ENCODE data around the gene CCDC174.
A peak's percentile ranks its signal among the peaks of the same experiment; 100 is the strongest.

CCDC174 gene

GRCh38 chr3:14633417-14633816 lies 18.1 kb upstream of the CCDC174 start:
- ATAC-seq (replicated peaks) (no peak), DNase-seq (no peak)
- H3K27ac Mint-ChIP-seq: no peak overlapping the region
- H3K4me1 Mint-ChIP-seq: no peaks in the 10 kb centered on the region
- H3K36me3 Mint-ChIP-seq: no peaks in the 10 kb centered on the region
- no peak overlapping the region for H3K4me3 Mint-ChIP-seq
- H3K27me3 Mint-ChIP-seq: peaks cover 46 to 70% of the 10 kb centered on the region in 2 donors
- H3K9me3 Mint-ChIP-seq: peaks cover 0 to 4% of the 10 kb centered on the region in 2 donors

GRCh38 chr3:14633819-14634424 lies 17.6 kb upstream of the CCDC174 start:
- H3K4me1 Mint-ChIP-seq: no peaks in the 10 kb centered on the region
- DNase-seq: peak; percentile 18
- H3K4me3 Mint-ChIP-seq: no peak overlapping the region
- no peaks in the 10 kb centered on the region for H3K9me3 Mint-ChIP-seq
- peaks cover 46 to 70% of the 10 kb centered on the region in 2 donors for H3K27me3 Mint-ChIP-seq
- H3K27ac Mint-ChIP-seq: no peak overlapping the region
- no peaks in the 10 kb centered on the region for H3K36me3 Mint-ChIP-seq
- ATAC-seq (replicated peaks): peak; percentile 78 to 83

DNA sequence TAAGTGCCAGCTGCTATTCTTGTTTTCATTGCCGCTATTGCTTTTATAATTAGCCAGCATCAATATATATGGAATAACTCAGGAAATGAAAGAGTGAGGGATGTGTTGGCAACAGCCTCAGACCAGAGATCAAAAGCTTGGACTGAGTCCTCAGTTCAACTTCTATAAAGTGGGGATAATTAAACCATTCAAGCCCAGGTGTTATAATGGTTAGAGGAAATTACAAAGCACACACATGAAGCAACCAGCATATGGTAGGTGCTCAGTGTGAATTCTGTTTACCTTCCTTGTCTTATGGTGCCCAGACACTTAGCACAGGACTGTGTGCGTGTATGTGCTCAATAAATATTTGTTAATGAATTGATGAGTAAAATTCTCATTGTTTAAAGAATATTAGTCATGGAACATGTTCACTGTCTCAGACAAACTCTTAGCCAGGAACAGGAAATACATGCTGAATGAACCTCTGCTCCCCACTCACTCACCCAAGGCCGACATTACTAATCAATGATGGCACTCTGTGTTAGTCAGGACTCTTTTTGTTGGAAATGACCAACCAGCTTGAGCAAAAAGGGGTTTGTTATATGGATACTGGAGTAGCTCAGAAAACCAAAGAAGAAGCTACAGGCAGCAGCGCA lies 16.7 kb upstream of the CCDC174 start:
- H3K4me1 Mint-ChIP-seq: no peaks in the 10 kb centered on the region
- H3K4me3 Mint-ChIP-seq: no peak overlapping the region
- H3K27ac Mint-ChIP-seq: no peak overlapping the region
- no peaks in the 10 kb centered on the region for H3K36me3 Mint-ChIP-seq
- DNase-seq (no peak), ATAC-seq (replicated peaks) (no peak)
- no peaks in the 10 kb centered on the region for H3K9me3 Mint-ChIP-seq
- H3K27me3 Mint-ChIP-seq: peaks cover 46 to 66% of the 10 kb centered on the region in 2 donors

DNA sequence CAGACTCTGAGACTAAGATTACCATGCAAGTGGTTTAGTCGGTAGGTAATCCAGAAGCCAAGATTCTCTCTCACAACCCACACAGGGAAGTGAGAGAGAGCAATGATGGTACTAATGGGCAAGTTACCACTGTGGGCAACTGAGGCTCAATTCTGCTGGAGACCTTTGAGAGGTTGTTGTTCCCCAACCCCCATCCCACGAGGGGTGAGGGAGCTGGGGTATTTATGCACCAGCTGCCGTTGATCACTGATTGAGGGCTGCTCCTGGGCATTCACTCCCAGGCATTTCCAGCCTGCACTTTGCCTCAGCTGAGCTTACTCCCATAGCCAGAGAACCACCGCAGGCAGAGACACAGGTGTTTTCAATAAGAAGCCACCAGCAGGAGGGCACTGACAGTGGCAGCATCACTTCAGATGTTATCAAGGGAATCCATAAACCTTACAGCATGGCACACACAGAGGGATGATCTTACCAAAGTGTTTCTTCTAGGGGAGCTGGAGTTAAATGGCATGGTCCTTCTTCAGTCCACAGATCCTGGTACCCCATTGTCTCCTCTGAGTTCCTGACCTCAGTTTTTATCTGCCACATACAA lies 15.0 kb upstream of the CCDC174 start:
- no peak for ATAC-seq (replicated peaks)
- Mint-ChIP-seq H3K4me1 (no peaks in the 10 kb centered on the region), H3K9me3 (no peaks in the 10 kb centered on the region), H3K27ac (no peak overlapping the region), H3K27me3 (peaks cover 50 to 64% of the 10 kb centered on the region in 2 donors), H3K4me3 (no peak overlapping the region), H3K36me3 (no peaks in the 10 kb centered on the region)
- no peak for DNase-seq

DNA sequence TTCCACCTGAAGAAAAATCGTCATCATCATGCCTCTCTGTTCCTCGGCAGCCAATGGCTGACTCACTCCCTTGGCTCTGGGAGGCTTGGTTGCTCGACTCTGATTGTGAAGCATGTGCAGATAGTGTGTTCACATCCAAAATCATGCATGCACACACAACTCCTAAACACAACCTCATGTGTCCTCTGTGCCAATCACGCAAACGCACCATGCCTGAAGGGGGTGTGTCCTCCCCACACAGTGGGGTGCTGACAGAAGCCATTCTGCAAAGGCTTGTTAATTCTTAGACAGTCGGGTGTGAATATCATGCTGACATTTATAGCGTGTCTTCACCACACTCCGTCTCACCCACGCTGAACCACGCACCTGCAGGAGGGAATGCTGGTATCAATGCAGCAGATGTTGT lies 11.4 kb upstream of the CCDC174 start:
- Mint-ChIP-seq H3K4me1 (no peaks in the 10 kb centered on the region), H3K4me3 (no peak overlapping the region), H3K9me3 (no peaks in the 10 kb centered on the region), H3K36me3 (no peaks in the 10 kb centered on the region), H3K27ac (no peak overlapping the region), H3K27me3 (peaks cover 41 to 51% of the 10 kb centered on the region in 2 donors)
- no peak for DNase-seq
- no peak for ATAC-seq (replicated peaks)

DNA sequence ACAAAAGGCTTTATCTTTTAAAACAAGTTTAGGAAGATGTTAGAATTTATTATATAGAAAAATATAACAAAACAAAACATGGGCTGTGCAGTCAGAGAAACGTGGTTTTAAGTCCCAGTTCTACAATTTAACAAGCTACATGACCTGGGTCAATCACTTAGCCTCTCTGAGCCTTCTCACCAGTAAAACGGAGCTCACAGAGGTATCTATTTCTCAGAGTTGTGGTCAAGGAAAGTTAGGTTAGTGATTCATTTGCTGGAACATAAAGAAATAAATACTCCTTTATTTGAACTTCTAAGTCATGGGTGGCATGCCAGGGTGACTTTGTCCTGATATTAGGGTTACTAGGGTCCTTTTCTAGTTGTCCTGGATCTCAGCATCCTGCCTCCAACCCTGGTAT lies 10.8 kb upstream of the CCDC174 start:
- Mint-ChIP-seq H3K4me1 (no peaks in the 10 kb centered on the region), H3K36me3 (no peaks in the 10 kb centered on the region), H3K9me3 (no peaks in the 10 kb centered on the region), H3K27me3 (peaks cover 35 to 47% of the 10 kb centered on the region in 2 donors), H3K27ac (no peak overlapping the region), H3K4me3 (no peak overlapping the region)
- ATAC-seq (replicated peaks) (no peak), DNase-seq (no peak)

DNA sequence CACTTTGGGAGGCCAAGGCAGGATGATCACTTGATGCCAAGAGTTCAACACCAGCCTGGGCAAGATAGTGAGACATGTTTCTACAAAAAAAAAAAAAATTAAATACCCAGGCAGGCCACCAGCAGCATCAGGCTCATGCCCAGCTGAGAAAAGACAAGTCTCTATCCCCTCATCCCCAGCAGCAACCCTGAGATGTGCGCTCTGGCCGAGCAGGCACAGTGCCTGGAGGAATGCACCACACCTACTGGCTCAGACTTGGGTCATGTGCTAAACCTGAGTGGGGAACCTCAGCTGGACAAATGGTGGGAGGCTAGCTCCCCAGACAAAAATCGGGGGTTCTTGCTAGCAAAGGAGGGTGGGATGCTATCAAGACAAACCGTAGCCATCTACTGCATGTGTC lies 10.2 kb upstream of the CCDC174 start:
- no peaks in the 10 kb centered on the region for H3K36me3 Mint-ChIP-seq
- no peaks in the 10 kb centered on the region for H3K4me1 Mint-ChIP-seq
- ATAC-seq (replicated peaks) (no peak), DNase-seq (no peak)
- no peak overlapping the region for H3K4me3 Mint-ChIP-seq
- H3K27ac Mint-ChIP-seq: no peak overlapping the region
- peaks cover 31 to 43% of the 10 kb centered on the region in 2 donors for H3K27me3 Mint-ChIP-seq
- no peaks in the 10 kb centered on the region for H3K9me3 Mint-ChIP-seq

- H3K27ac Mint-ChIP-seq: no peak overlapping the region
- ATAC-seq (replicated peaks): no peak
- H3K9me3 Mint-ChIP-seq: no peaks in the 10 kb centered on the region
Measured at GRCh38 chr3:14645453-14645852, 6.1 kb upstream of the CCDC174 start.

GRCh38 chr3:14646131-14646573 lies 5.4 kb upstream of the CCDC174 start:
- H3K27me3 Mint-ChIP-seq: peaks cover 0 to 7% of the 10 kb centered on the region in 2 donors
- H3K9me3 Mint-ChIP-seq: no peaks in the 10 kb centered on the region
- no peak overlapping the region for H3K27ac Mint-ChIP-seq
- ATAC-seq (replicated peaks) (no peak), DNase-seq (no peak)
- no peaks in the 10 kb centered on the region for H3K36me3 Mint-ChIP-seq
- H3K4me1 Mint-ChIP-seq: peaks cover 6 to 19% of the 10 kb centered on the region in 2 donors
- H3K4me3 Mint-ChIP-seq: no peak overlapping the region

More at GRCh38 chr3:14645453-14645852, 6.1 kb upstream of the CCDC174 start:
- no peak overlapping the region for H3K4me3 Mint-ChIP-seq
- DNase-seq: no peak
- H3K36me3 Mint-ChIP-seq: no peaks in the 10 kb centered on the region
- peaks cover 0 to 7% of the 10 kb centered on the region in 2 donors for H3K27me3 Mint-ChIP-seq
- H3K4me1 Mint-ChIP-seq: peaks cover 3 to 12% of the 10 kb centered on the region in 2 donors

- no peaks in the 10 kb centered on the region for H3K36me3 Mint-ChIP-seq
- H3K4me1 Mint-ChIP-seq: peaks cover 6 to 21% of the 10 kb centered on the region in 2 donors
- DNase-seq (no peak), ATAC-seq (replicated peaks) (no peak)
- H3K27ac Mint-ChIP-seq: no peak overlapping the region
- H3K27me3 Mint-ChIP-seq: peaks cover 0 to 7% of the 10 kb centered on the region in 2 donors
- no peak overlapping the region for H3K4me3 Mint-ChIP-seq
- no peaks in the 10 kb centered on the region for H3K9me3 Mint-ChIP-seq
Measured at GRCh38 chr3:14646589-14647413, 4.8 kb upstream of the CCDC174 start.

DNA sequence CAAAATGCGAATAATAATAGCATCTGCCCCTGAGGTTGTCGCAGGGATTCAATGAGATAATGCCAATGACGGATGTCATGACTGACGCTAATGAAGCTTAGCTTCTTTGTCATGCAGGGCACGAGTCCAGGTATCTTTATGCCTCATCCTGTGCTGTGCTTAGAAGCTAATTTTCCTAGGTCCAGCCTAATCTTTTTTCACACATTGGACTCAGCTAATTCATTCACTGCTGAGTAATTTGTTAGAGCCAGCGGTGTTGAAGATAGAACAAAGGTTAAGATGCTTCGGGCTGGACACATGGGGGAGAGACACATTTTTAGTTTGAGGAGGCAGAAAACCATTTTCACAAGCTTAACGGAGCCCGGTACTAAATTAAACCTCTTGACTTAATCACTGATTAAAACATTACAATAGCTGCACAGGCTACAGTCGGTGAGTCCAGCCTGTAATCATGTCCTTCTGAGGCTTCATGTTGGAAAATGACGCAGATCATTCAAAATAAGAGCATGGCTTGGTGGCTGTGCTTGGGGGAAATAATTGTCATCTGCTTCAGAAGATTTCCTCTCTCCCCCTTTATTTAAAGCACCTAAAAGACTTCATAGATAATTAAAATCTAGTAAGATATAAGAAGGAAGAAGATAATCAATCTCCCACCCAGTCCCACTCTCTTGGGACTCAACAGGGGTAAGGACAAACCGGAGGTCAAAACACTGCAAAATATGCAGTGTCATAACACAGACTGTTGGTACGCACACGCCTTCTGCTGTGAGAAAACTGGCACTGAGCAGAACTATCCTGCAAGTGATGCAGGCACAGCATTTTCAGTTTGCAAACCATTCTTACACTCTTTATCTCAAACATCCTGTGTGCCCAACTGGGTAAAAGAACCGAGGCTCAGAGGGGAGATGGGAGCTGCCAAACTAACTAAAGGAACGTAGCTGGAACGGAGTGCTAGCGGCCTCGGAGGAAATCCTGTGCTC lies 3.3 kb upstream of the CCDC174 start:
- Mint-ChIP-seq H3K27ac (no peak overlapping the region), H3K4me1 (peaks cover 6 to 26% of the 10 kb centered on the region in 2 donors)
- no peak for DNase-seq

GRCh38 chr3:14649466-14649865 lies 2.1 kb upstream of the CCDC174 start:
- Mint-ChIP-seq H3K4me1 (peaks cover 6 to 33% of the 10 kb centered on the region in 2 donors), H3K36me3 (no peaks in the 10 kb centered on the region)

More for the DNA sequence above, 3.3 kb upstream of the CCDC174 start:
- Mint-ChIP-seq H3K36me3 (no peaks in the 10 kb centered on the region), H3K27me3 (peaks cover 0 to 1% of the 10 kb centered on the region in 2 donors), H3K4me3 (no peak overlapping the region), H3K9me3 (no peaks in the 10 kb centered on the region)
- ATAC-seq (replicated peaks): no peak

GRCh38 chr3:14650193-14650592 lies 1.4 kb upstream of the CCDC174 start:
- ATAC-seq (replicated peaks): no peak
- DNase-seq: no peak
- Mint-ChIP-seq H3K4me1 (peaks cover 6 to 33% of the 10 kb centered on the region in 2 donors), H3K36me3 (peaks cover 3 to 4% of the 10 kb centered on the region in 2 donors), H3K9me3 (no peaks in the 10 kb centered on the region), H3K27me3 (no peaks in the 10 kb centered on the region), H3K4me3 (peak overlapping the region; percentile 95 to 97), H3K27ac (peak overlapping the region; percentile 80)

More at GRCh38 chr3:14649466-14649865, 2.1 kb upstream of the CCDC174 start:
- ATAC-seq (replicated peaks) (no peak), DNase-seq (no peak)
- Mint-ChIP-seq H3K4me3 (no peak overlapping the region), H3K27ac (no peak overlapping the region), H3K9me3 (no peaks in the 10 kb centered on the region), H3K27me3 (no peaks in the 10 kb centered on the region)
